Effector memory CD4-positive, alpha-beta T cell (primary cell): ENCODE data around the gene FXYD4.

Experiments
- DNase-seq, 3 donors: peaks; one replicate each; pipeline ENCODE4 v3.0.0-alpha.2; 2020
- H3K27ac ChIP-seq: 2 replicates; pipeline ENCODE4 v1.7.0; 2013; ENCODE audit warnings: mild to moderate bottlenecking, low read length, moderate library complexity; ENCODE audit not compliant: insufficient read depth, poor library complexity, severe bottlenecking
- H3K27me3 ChIP-seq: replicated peaks from 2 replicates; pipeline ENCODE4 v1.7.0; 2013; ENCODE audit warnings: mild to moderate bottlenecking, low read length; ENCODE audit not compliant: insufficient read depth, control insufficient read depth, poor library complexity, severe bottlenecking
- H3K36me3 ChIP-seq: 2 replicates; pipeline ENCODE4 v1.7.0; 2013; ENCODE audit warnings: mild to moderate bottlenecking, low read length, moderate library complexity; ENCODE audit not compliant: control insufficient read depth, insufficient read depth
- H3K4me1 ChIP-seq: 2 replicates; pipeline ENCODE4 v1.7.0; 2013; ENCODE audit warnings: low read length, mild to moderate bottlenecking; ENCODE audit not compliant: control insufficient read depth, insufficient read depth, poor library complexity, severe bottlenecking
- H3K4me3 ChIP-seq: 2 replicates; pipeline ENCODE4 v1.7.0; 2013; ENCODE audit warnings: low read length, low read depth, mild to moderate bottlenecking; ENCODE audit not compliant: insufficient read depth, poor library complexity, severe bottlenecking
- H3K9me3 ChIP-seq: 2 replicates; pipeline ENCODE4 v1.7.0; 2013; ENCODE audit warnings: mild to moderate bottlenecking, low read length, moderate library complexity; ENCODE audit not compliant: control insufficient read depth

The FXYD4 gene

GRCh38 chr10:43353495-43354329, 17.7 kb upstream of the FXYD4 start:
- Histone ChIP-seq H3K27me3 (no peaks in the 10 kb centered on the region), H3K36me3 (no peaks in the 10 kb centered on the region), H3K4me1 (peaks cover 4% of the 10 kb centered on the region), H3K9me3 (no peaks in the 10 kb centered on the region), H3K27ac (no peak overlapping the region), H3K4me3 (no peak overlapping the region)
- no peak for DNase-seq

- no peak for DNase-seq
- Histone ChIP-seq H3K9me3 (no peaks in the 10 kb centered on the region), H3K4me1 (peaks cover 4% of the 10 kb centered on the region), H3K4me3 (no peak overlapping the region), H3K27me3 (no peaks in the 10 kb centered on the region), H3K36me3 (no peaks in the 10 kb centered on the region), H3K27ac (no peak overlapping the region)
Measured at GRCh38 chr10:43354330-43354635, 17.2 kb upstream of the FXYD4 start.

- H3K27ac ChIP-seq: no peak overlapping the region
- no peak for DNase-seq
- H3K36me3 ChIP-seq: no peaks in the 10 kb centered on the region
- H3K27me3 ChIP-seq: no peaks in the 10 kb centered on the region
- H3K9me3 ChIP-seq: no peaks in the 10 kb centered on the region
- peaks cover 4% of the 10 kb centered on the region for H3K4me1 ChIP-seq
- no peak overlapping the region for H3K4me3 ChIP-seq
Measured at GRCh38 chr10:43354879-43355380, 16.5 kb upstream of the FXYD4 start.

DNA sequence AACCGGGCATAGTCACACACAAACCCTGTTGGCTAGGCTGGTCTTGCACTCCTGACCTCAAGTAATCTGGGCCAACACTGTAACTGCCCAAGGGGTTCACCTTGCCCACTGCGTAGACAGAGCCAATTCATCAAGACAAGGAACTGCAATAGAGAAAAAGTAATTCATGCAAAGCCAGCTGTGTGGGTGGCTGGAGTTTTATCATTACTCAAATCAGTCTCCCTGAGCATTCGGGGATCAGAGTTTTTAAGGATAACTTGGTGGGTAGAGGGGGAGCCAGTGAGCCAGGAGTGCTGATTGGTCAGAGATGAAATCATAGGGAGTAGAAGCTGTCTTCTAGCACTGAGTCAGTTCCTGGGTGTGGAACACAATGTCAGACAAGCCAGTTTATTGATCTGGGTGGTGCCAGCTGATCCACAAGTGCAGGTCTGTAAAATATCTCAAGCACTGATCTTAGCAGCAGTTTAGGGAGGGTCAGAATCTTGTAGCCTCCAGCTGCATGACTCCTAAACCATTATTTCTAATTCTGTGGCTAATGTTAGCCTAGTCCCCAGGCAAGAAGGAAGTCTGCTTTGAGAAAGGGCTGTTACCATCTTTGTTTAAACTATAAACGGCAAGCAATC, 15.6 kb upstream of the FXYD4 start:
- no peak overlapping the region for H3K27ac ChIP-seq

DNA sequence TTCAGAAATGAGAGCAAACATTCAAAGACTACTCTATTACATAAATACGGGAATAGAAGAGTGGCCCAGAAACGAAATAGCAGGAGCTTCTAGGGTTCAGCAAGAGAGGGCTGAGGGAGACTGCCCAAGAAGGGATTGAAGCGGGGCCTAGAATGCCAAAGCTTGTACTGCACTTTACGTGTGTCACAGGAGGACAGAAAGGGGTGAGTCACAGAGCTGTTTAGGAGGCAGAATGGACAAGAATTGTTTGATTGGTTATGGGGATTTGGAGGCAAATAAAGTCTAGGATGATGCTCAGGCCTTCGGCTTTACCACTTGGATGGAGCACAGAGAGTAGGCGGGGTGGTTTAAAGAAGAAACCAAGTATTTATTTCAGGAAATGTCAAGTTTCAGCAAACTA, 11.3 kb upstream of the FXYD4 start:
- Histone ChIP-seq H3K27ac (no peak overlapping the region), H3K9me3 (no peaks in the 10 kb centered on the region), H3K27me3 (no peaks in the 10 kb centered on the region), H3K4me1 (peaks cover 7% of the 10 kb centered on the region), H3K4me3 (no peak overlapping the region), H3K36me3 (no peaks in the 10 kb centered on the region)
- no peak for DNase-seq

More for the DNA sequence above, 15.6 kb upstream of the FXYD4 start:
- H3K4me1 ChIP-seq: peaks cover 4% of the 10 kb centered on the region
- H3K27me3 ChIP-seq: no peaks in the 10 kb centered on the region
- H3K4me3 ChIP-seq: no peak overlapping the region
- H3K36me3 ChIP-seq: no peaks in the 10 kb centered on the region
- no peak for DNase-seq
- no peaks in the 10 kb centered on the region for H3K9me3 ChIP-seq

GRCh38 chr10:43361547-43362190, 9.8 kb upstream of the FXYD4 start:
- H3K9me3 ChIP-seq: no peaks in the 10 kb centered on the region
- H3K36me3 ChIP-seq: no peaks in the 10 kb centered on the region
- H3K27me3 ChIP-seq: no peaks in the 10 kb centered on the region
- peak overlapping the region; percentile 81 for H3K27ac ChIP-seq
- H3K4me1 ChIP-seq: peaks cover 2% of the 10 kb centered on the region
- H3K4me3 ChIP-seq: peak overlapping the region; percentile 59
- no peak for DNase-seq

GRCh38 chr10:43362191-43362839, 9.1 kb upstream of the FXYD4 start:
- no peaks in the 10 kb centered on the region for H3K27me3 ChIP-seq
- no peaks in the 10 kb centered on the region for H3K36me3 ChIP-seq
- no peaks in the 10 kb centered on the region for H3K9me3 ChIP-seq
- DNase-seq: peak; percentile 98
- H3K4me3 ChIP-seq: peak overlapping the region; percentile 59
- H3K27ac ChIP-seq: peak overlapping the region; percentile 81
- H3K4me1 ChIP-seq: peaks cover 2% of the 10 kb centered on the region

- no peak overlapping the region for H3K4me3 ChIP-seq
- no peak for DNase-seq
- H3K27ac ChIP-seq: no peak overlapping the region
- no peaks in the 10 kb centered on the region for H3K9me3 ChIP-seq
- peaks cover 2% of the 10 kb centered on the region for H3K4me1 ChIP-seq
- no peaks in the 10 kb centered on the region for H3K36me3 ChIP-seq
- H3K27me3 ChIP-seq: no peaks in the 10 kb centered on the region
Measured at GRCh38 chr10:43365001-43365400, 6.4 kb upstream of the FXYD4 start.

- Histone ChIP-seq H3K9me3 (no peaks in the 10 kb centered on the region), H3K4me3 (no peak overlapping the region), H3K27me3 (no peaks in the 10 kb centered on the region), H3K27ac (no peak overlapping the region), H3K4me1 (no peaks in the 10 kb centered on the region), H3K36me3 (no peaks in the 10 kb centered on the region)
- DNase-seq: no peak
Measured at GRCh38 chr10:43369921-43370320, 1.5 kb upstream of the FXYD4 start.
